ENCODE measurements around the gene VRK2.

- TF ChIP-seq CTCF (conservative IDR thresholded peaks at IDR 0.05) (no peak), EZH2 (IDR thresholded peaks at IDR 0.05; ENCODE audit: low read depth) (no peak)
Observed at GRCh38 chr2:58101500-58101899, 54.9 kb downstream of the VRK2 start.

Data from PC-9 (cell line).